HepG2 (cell line): ENCODE results near the gene GFOD1. TPM values are rescaled to one million over a fixed set of nuclear protein-coding genes. Genes with fewer than 3 reads are reported as not detected.

Source experiments
- ATF7 ChIP-seq, 2 experiments: fragments of 450-650 bp in 1 of 2; sonication (generic) in 1 of 2; formaldehyde crosslinking in 1 of 2; IDR thresholded peaks; 2 replicates each; pipeline versions ENCODE4 v1.4.0 to v1.6.1; 2016 to 2020; ENCODE audit warnings: antibody characterized with exemption in 1 of 2, mild to moderate bottlenecking in 1 of 2, missing genetic modification reagents in 1 of 2
- FOXO1 ChIP-seq: sonication (generic); formaldehyde crosslinking; IDR thresholded peaks from 2 replicates; pipeline ENCODE4 v1.4.0; 2020; ENCODE audit warnings: missing genetic modification reagents
- HNF4A ChIP-seq: sonication (generic); formaldehyde crosslinking; IDR thresholded peaks from 2 replicates; pipeline ENCODE4 v1.4.0; 2020; ENCODE audit warnings: missing genetic modification reagents
- KDM4B ChIP-seq: sonication (generic); formaldehyde crosslinking; IDR thresholded peaks from 2 replicates; pipeline ENCODE4 v1.4.0; 2020; ENCODE audit warnings: missing genetic modification reagents
- MAFF ChIP-seq: IDR thresholded peaks from 2 replicates; pipeline ENCODE4 v1.6.1; 2011; ENCODE audit warnings: low read depth, low read length, improper control_type of control experiment
- MED8 ChIP-seq: sonication (generic); formaldehyde crosslinking; IDR thresholded peaks from 2 replicates; pipeline ENCODE4 v1.8.1; 2023; ENCODE audit warnings: mild to moderate bottlenecking, missing genetic modification reagents; ENCODE audit not compliant: insufficient replicate concordance
- MIER2 ChIP-seq: IDR thresholded peaks from 2 replicates; pipeline ENCODE4 v1.6.1; 2016; ENCODE audit warnings: missing biosample characterization, missing genetic modification reagents
- NFYB ChIP-seq: sonication (generic); formaldehyde crosslinking; IDR thresholded peaks from 2 replicates; pipeline ENCODE4 v1.4.0; 2020; ENCODE audit warnings: missing genetic modification reagents
- PPARG ChIP-seq: conservative IDR thresholded peaks from 2 replicates; pipeline ENCODE4 v1.6.1; 2016; ENCODE audit warnings: missing biosample characterization, missing genetic modification reagents
- STAG1 ChIP-seq: sonication (generic); formaldehyde crosslinking; IDR thresholded peaks from 2 replicates; pipeline ENCODE4 v1.4.0; 2020; ENCODE audit warnings: missing genetic modification reagents
- YEATS2 ChIP-seq: sonication (generic); formaldehyde crosslinking; IDR thresholded peaks from 2 replicates; pipeline ENCODE4 v1.4.0; 2020; ENCODE audit warnings: missing genetic modification reagents, borderline replicate concordance
- ZNF136 ChIP-seq: sonication (generic); formaldehyde crosslinking; IDR thresholded peaks from 2 replicates; pipeline ENCODE4 v1.8.1; 2022; ENCODE audit warnings: low read depth, mild to moderate bottlenecking, moderate library complexity, missing genetic modification reagents
- ZNF207 ChIP-seq: fragments of 450-650 bp; IDR thresholded peaks from 2 replicates; pipeline ENCODE4 v1.6.1; 2016; ENCODE audit warnings: antibody characterized with exemption, borderline replicate concordance
- ZSCAN29 ChIP-seq: sonication (generic); formaldehyde crosslinking; conservative IDR thresholded peaks from 2 replicates; pipeline ENCODE4 v1.4.0; 2020; ENCODE audit warnings: mild to moderate bottlenecking, missing genetic modification reagents
- polyA plus RNA-seq, 8 experiments: library from polyadenylated mRNA; depleted of rRNA in 3 of 8; stranded (reverse) in 7 of 8; unstranded in 1 of 8; fragments of >200 nt; fragmentation: Illumina TruSeq in 4 of 8; extraction: Trizol in 4 of 8; gene quantifications; 2 replicates each; pipeline versions ENCODE4 v1.2.1 to v1.2.3, GENCODE V29; 2011 to 2016; ENCODE audit warnings: low read depth in 4 of 8, missing spikeins in 1 of 8, mixed read lengths in 1 of 8; ENCODE audit not compliant: insufficient read depth in 1 of 8
- total RNA-seq, 5 experiments: library from RNA; depleted of rRNA; stranded (reverse); fragments of >200 nt; fragmentation: Illumina TruSeq; extraction: Trizol; gene quantifications; 2 replicates each; pipeline ENCODE4 v1.2.3, GENCODE V29; 2016; ENCODE audit warnings: low read depth in 1 of 5
- TF ChIP-seq, protein P1 (sequence below): IDR thresholded peaks from 2 replicates; pipeline ENCODE4 v1.6.1; 2012; ENCODE audit warnings: low read depth, low read length, improper control_type of control experiment
- TF ChIP-seq, protein P2 (sequence below): sonication (generic); formaldehyde crosslinking; IDR thresholded peaks from 2 replicates; pipeline ENCODE4 v1.4.0; 2020; ENCODE audit warnings: missing genetic modification reagents
- TF ChIP-seq, protein P3 (sequence below): sonication (generic); formaldehyde crosslinking; IDR thresholded peaks from 2 replicates; pipeline ENCODE4 v1.4.0; 2020; ENCODE audit warnings: missing genetic modification reagents
- TF ChIP-seq, protein P4 (sequence below): sonication (generic); formaldehyde crosslinking; IDR thresholded peaks from 2 replicates; pipeline ENCODE4 v1.5.0; 2020; ENCODE audit warnings: mild to moderate bottlenecking, missing genetic modification reagents

GFOD1 gene
- total and polyA plus RNA-seq, 2 of the 13 experiments (the other 11 are each of a cell fraction or from before 2014, with no cell fraction given): 1.9 to 6.4 TPM

DNA sequence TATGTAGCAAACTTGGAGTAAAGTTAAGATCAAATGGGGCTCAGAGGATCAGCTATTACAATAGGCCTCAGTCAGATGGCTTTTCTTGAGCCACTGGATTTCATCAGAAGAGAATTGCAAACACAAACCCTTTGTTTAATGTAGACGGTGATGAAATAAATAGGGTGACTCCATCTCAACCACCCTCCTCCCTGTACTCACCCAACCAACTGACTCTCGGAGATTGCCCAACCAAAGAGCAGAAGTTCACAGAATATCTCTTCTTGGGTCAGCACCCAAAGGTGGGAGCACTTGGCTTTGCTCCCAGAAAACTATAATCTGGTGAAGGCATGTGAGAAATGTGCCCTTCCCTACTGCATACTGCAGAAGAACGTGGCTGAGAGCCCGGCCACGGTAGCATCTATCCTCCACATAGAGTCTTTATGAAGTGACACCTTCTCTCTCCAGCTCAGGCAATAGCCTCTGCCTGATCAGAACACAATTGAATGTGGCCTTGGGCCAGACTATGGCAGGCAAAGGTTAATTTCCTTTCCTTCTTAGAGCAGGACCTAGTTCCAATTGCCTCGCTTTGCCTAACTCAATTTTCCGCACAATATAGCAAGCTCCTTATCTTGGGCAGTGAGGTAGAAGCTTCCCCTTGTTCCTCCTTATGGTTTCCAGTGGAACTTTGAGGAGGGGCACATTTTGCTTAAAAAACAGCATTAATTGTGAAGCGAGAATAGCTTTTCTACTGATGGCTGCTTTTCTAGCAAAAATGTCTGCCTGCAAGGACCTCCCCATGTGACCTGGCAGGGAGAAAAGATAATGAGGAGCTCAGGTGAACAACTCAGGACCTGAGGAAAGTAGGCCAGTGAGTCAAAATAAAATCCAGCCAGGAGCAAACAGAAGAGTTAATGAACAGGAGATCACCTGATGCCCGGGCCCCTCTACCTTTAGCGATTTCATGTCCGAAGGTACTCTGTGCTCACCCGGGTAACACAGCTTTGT lies 79.4 kb downstream of the GFOD1 start (continued):
- TF ChIP-seq ZSCAN29 (CRISPR knock-in tag) (no peak), ZNF207 (no peak), MAFF (no peak), MIER2 (CRISPR knock-in tag) (0 out of 2 replicates have a peak, but pooled peaks have one; percentile 37), NFYB (CRISPR knock-in tag) (no peak), KDM4B (CRISPR knock-in tag) (0 out of 2 replicates have a peak, but pooled peaks have one; percentile 22), ATF7 (IDR thresholded peaks at IDR 0.05) (peak; percentile 68), ATF7 (CRISPR knock-in tag; IDR thresholded peaks at IDR 0.05) (no peak), YEATS2 (CRISPR knock-in tag) (0 out of 2 replicates have a peak, but pooled peaks have one; percentile 29), PPARG (CRISPR knock-in tag) (0 out of 2 replicates have a peak, but pooled peaks have one; percentile 26), ZNF136 (peak; percentile 38; the same call in 1 of the 2 replicates), HNF4A (CRISPR knock-in tag) (peak; percentile 94), MED8 (CRISPR knock-in tag) (peak; percentile 72), STAG1 (CRISPR knock-in tag) (0 out of 2 replicates have a peak, but pooled peaks have one; percentile 12), FOXO1 (peak; percentile 75)
- TF ChIP-seq, protein P1, sequence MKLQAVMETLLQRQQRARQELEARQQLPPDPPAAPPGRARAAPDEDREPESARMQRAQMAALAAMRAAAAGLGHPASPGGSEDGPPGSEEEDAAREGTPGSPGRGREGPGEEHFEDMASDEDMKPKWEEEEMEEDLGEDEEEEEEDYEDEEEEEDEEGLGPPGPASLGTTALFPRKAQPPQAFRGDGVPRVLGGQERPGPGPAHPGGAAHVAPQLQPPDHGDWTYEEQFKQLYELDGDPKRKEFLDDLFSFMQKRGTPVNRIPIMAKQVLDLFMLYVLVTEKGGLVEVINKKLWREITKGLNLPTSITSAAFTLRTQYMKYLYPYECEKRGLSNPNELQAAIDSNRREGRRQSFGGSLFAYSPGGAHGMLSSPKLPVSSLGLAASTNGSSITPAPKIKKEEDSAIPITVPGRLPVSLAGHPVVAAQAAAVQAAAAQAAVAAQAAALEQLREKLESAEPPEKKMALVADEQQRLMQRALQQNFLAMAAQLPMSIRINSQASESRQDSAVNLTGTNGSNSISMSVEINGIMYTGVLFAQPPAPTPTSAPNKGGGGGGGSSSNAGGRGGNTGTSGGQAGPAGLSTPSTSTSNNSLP: peak; percentile 90
- TF ChIP-seq, protein P2, sequence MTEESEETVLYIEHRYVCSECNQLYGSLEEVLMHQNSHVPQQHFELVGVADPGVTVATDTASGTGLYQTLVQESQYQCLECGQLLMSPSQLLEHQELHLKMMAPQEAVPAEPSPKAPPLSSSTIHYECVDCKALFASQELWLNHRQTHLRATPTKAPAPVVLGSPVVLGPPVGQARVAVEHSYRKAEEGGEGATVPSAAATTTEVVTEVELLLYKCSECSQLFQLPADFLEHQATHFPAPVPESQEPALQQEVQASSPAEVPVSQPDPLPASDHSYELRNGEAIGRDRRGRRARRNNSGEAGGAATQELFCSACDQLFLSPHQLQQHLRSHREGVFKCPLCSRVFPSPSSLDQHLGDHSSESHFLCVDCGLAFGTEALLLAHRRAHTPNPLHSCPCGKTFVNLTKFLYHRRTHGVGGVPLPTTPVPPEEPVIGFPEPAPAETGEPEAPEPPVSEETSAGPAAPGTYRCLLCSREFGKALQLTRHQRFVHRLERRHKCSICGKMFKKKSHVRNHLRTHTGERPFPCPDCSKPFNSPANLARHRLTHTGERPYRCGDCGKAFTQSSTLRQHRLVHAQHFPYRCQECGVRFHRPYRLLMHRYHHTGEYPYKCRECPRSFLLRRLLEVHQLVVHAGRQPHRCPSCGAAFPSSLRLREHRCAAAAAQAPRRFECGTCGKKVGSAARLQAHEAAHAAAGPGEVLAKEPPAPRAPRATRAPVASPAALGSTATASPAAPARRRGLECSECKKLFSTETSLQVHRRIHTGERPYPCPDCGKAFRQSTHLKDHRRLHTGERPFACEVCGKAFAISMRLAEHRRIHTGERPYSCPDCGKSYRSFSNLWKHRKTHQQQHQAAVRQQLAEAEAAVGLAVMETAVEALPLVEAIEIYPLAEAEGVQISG (CRISPR knock-in tag): peak; percentile 66; the same call in 1 of the 2 replicates
- TF ChIP-seq, protein P3, sequence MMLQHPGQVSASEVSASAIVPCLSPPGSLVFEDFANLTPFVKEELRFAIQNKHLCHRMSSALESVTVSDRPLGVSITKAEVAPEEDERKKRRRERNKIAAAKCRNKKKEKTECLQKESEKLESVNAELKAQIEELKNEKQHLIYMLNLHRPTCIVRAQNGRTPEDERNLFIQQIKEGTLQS (CRISPR knock-in tag): peak; percentile 98
- TF ChIP-seq, protein P4, sequence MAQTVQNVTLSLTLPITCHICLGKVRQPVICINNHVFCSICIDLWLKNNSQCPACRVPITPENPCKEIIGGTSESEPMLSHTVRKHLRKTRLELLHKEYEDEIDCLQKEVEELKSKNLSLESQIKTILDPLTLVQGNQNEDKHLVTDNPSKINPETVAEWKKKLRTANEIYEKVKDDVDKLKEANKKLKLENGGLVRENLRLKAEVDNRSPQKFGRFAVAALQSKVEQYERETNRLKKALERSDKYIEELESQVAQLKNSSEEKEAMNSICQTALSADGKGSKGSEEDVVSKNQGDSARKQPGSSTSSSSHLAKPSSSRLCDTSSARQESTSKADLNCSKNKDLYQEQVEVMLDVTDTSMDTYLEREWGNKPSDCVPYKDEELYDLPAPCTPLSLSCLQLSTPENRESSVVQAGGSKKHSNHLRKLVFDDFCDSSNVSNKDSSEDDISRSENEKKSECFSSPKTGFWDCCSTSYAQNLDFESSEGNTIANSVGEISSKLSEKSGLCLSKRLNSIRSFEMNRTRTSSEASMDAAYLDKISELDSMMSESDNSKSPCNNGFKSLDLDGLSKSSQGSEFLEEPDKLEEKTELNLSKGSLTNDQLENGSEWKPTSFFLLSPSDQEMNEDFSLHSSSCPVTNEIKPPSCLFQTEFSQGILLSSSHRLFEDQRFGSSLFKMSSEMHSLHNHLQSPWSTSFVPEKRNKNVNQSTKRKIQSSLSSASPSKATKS (CRISPR knock-in tag): 0 out of 2 replicates have a peak, but pooled peaks have one; percentile 68
